ENCODE measurements around the gene PSORS1C2.
"Not testable (repeated sequence)": the region's sequence is repeated elsewhere in the genome, so short reads cannot be mapped to it uniquely, and the experiment has no call there.

PSORS1C2 gene

GRCh38 chr6:31171931-31172905 is 33.4 kb upstream of the PSORS1C2 start:
- H3K27me3 Mint-ChIP-seq (ENCODE audit: low read depth) = no peaks in the 10 kb centered on the region
- no peaks in the 10 kb centered on the region for H3K4me1 Mint-ChIP-seq (ENCODE audit: low read depth)
- no peaks in the 10 kb centered on the region for H3K9me3 Mint-ChIP-seq
- no peak overlapping the region for H3K4me3 Mint-ChIP-seq
- no peaks in the 10 kb centered on the region for H3K36me3 Mint-ChIP-seq (ENCODE audit: low read depth)
- H3K27ac Mint-ChIP-seq = no peak overlapping the region

- no peaks in the 10 kb centered on the region for H3K36me3 Mint-ChIP-seq (ENCODE audit: low read depth)
These were observed 32.3 kb upstream of the PSORS1C2 start for GRCh38 chr6:31170987-31171671.

GRCh38 chr6:31170600-31170881 is 31.7 kb upstream of the PSORS1C2 start, which contains the start of gene POU5F1:
Gene POU5F1 (minus strand): TSS chr6:31170682. CDS start chr6:31170620, 62 bp downstream.
- Mint-ChIP-seq H3K4me1 (ENCODE audit: low read depth) (peaks cover 2% of the 10 kb centered on the region), H3K36me3 (ENCODE audit: low read depth) (no peaks in the 10 kb centered on the region), H3K27ac (no peak within 1 kb of the TSS)

More at GRCh38 chr6:31170987-31171671, 32.3 kb upstream of the PSORS1C2 start:
- Mint-ChIP-seq H3K4me3 (no peak overlapping the region), H3K9me3 (no peaks in the 10 kb centered on the region), H3K4me1 (ENCODE audit: low read depth) (no peaks in the 10 kb centered on the region), H3K27me3 (ENCODE audit: low read depth) (no peaks in the 10 kb centered on the region), H3K27ac (no peak overlapping the region)

GRCh38 chr6:31169858-31170599 is 31.2 kb upstream of the PSORS1C2 start:
- not testable (repeated sequence) for H3K27me3 Mint-ChIP-seq (ENCODE audit: low read depth); H3K4me3 Mint-ChIP-seq; H3K9me3 Mint-ChIP-seq; H3K36me3 Mint-ChIP-seq (ENCODE audit: low read depth); H3K27ac Mint-ChIP-seq; H3K4me1 Mint-ChIP-seq (ENCODE audit: low read depth)

More at GRCh38 chr6:31170600-31170881, 31.7 kb upstream of the PSORS1C2 start, which contains the start of gene POU5F1:
- H3K27me3 Mint-ChIP-seq (ENCODE audit: low read depth) = no peaks in the 10 kb centered on the region
- H3K9me3 Mint-ChIP-seq = no peaks in the 10 kb centered on the region
- H3K4me3 Mint-ChIP-seq = no peak within 1 kb of the TSS

- Mint-ChIP-seq H3K4me3 (no peak overlapping the region), H3K27ac (no peak overlapping the region), H3K9me3 (no peaks in the 10 kb centered on the region), H3K4me1 (ENCODE audit: low read depth) (peaks cover 3% of the 10 kb centered on the region), H3K27me3 (ENCODE audit: low read depth) (no peaks in the 10 kb centered on the region), H3K36me3 (ENCODE audit: low read depth) (peaks cover 6% of the 10 kb centered on the region)
These were observed 30.4 kb upstream of the PSORS1C2 start for GRCh38 chr6:31169123-31169857.

GRCh38 chr6:31168606-31169005 is 29.7 kb upstream of the PSORS1C2 start:
- Mint-ChIP-seq H3K9me3 (no peaks in the 10 kb centered on the region), H3K36me3 (ENCODE audit: low read depth) (peaks cover 9% of the 10 kb centered on the region), H3K4me1 (ENCODE audit: low read depth) (peaks cover 4% of the 10 kb centered on the region), H3K4me3 (no peak overlapping the region), H3K27ac (no peak overlapping the region), H3K27me3 (ENCODE audit: low read depth) (no peaks in the 10 kb centered on the region)

- Mint-ChIP-seq H3K27ac (no peak overlapping the region), H3K4me3 (no peak overlapping the region), H3K9me3 (no peaks in the 10 kb centered on the region), H3K27me3 (ENCODE audit: low read depth) (no peaks in the 10 kb centered on the region), H3K4me1 (ENCODE audit: low read depth) (peaks cover 17% of the 10 kb centered on the region), H3K36me3 (ENCODE audit: low read depth) (peaks cover 23% of the 10 kb centered on the region)
These were observed 27.1 kb upstream of the PSORS1C2 start for GRCh38 chr6:31165986-31166385.

- not testable (repeated sequence) for H3K27ac Mint-ChIP-seq; H3K9me3 Mint-ChIP-seq; H3K27me3 Mint-ChIP-seq (ENCODE audit: low read depth); H3K4me3 Mint-ChIP-seq
- Mint-ChIP-seq H3K4me1 (ENCODE audit: low read depth) (peaks cover 20% of the 10 kb centered on the region), H3K36me3 (ENCODE audit: low read depth) (peaks cover 23% of the 10 kb centered on the region)
These were observed 26.4 kb upstream of the PSORS1C2 start for GRCh38 chr6:31165064-31165832.

- not testable (repeated sequence) for H3K9me3 Mint-ChIP-seq; H3K27me3 Mint-ChIP-seq (ENCODE audit: low read depth); H3K27ac Mint-ChIP-seq; H3K4me3 Mint-ChIP-seq
- Mint-ChIP-seq H3K4me1 (ENCODE audit: low read depth) (peaks cover 27% of the 10 kb centered on the region), H3K36me3 (ENCODE audit: low read depth) (peaks cover 26% of the 10 kb centered on the region)
These were observed 25.7 kb upstream of the PSORS1C2 start for GRCh38 chr6:31164475-31165063.

- H3K36me3 Mint-ChIP-seq (ENCODE audit: low read depth) = peaks cover 26% of the 10 kb centered on the region
- H3K4me1 Mint-ChIP-seq (ENCODE audit: low read depth) = peaks cover 30% of the 10 kb centered on the region
- no peak overlapping the region for H3K27ac Mint-ChIP-seq
- H3K4me3 Mint-ChIP-seq = no peak overlapping the region
- no peaks in the 10 kb centered on the region for H3K9me3 Mint-ChIP-seq
- H3K27me3 Mint-ChIP-seq (ENCODE audit: low read depth) = no peaks in the 10 kb centered on the region
These were observed 25.1 kb upstream of the PSORS1C2 start for GRCh38 chr6:31163922-31164321.

GRCh38 chr6:31162463-31163165 is 23.7 kb upstream of the PSORS1C2 start:
- H3K4me3 Mint-ChIP-seq = no peak overlapping the region
- H3K9me3 Mint-ChIP-seq = no peaks in the 10 kb centered on the region
- peaks cover 26% of the 10 kb centered on the region for H3K36me3 Mint-ChIP-seq (ENCODE audit: low read depth)
- H3K4me1 Mint-ChIP-seq (ENCODE audit: low read depth) = peaks cover 34% of the 10 kb centered on the region
- H3K27ac Mint-ChIP-seq = no peak overlapping the region
- no peaks in the 10 kb centered on the region for H3K27me3 Mint-ChIP-seq (ENCODE audit: low read depth)

GRCh38 chr6:31161216-31162126 is 22.6 kb upstream of the PSORS1C2 start:
- Mint-ChIP-seq H3K27ac (no peak overlapping the region), H3K4me3 (no peak overlapping the region)

More at GRCh38 chr6:31161216-31162126, 22.6 kb upstream of the PSORS1C2 start:
- no peaks in the 10 kb centered on the region for H3K9me3 Mint-ChIP-seq
- H3K4me1 Mint-ChIP-seq (ENCODE audit: low read depth) = peaks cover 43% of the 10 kb centered on the region
- H3K36me3 Mint-ChIP-seq (ENCODE audit: low read depth) = peaks cover 26% of the 10 kb centered on the region
- no peaks in the 10 kb centered on the region for H3K27me3 Mint-ChIP-seq (ENCODE audit: low read depth)

Data from T-helper 1 cell treated with Interleukin-12 subunit alpha and Interleukin-12 subunit beta and Interleukin-4 antibody, amounts not matched to agents 30 μg/mL and 1 μg/mL, for 36 hours (primary cell).